SKM-1 (cell line): ENCODE data around the gene FOXN3.

Experiments
- DNase-seq: peaks from one replicate; lab custom pipeline; 2025; ENCODE audit not compliant: unreplicated experiment; lab: John Stamatoyannopoulos, UW

The FOXN3 gene

GRCh38 chr14:89283327-89284060 lies 133.5 kb downstream of the FOXN3 start:
- no peak for DNase-seq

GRCh38 chr14:89282191-89282590 lies 134.8 kb downstream of the FOXN3 start:
- no peak for DNase-seq

DNA sequence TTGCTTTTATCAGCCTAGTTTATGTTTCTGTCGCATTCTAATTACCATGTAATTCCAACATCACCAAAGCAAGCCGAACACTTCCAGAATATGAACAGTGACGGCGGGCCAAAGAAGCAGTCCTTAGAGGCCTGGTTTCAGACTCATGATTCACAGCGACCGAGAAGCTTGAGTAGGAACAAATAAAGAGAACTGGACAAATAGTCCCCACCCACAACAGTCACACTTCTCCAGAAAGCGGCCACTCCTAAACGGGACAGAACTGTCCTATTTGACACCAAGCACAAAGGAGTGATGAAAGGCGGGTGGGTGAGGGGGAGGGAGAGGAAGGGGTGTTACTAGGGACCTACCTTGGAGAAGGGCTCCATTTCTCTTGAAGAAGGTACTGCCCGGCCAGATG lies 136.4 kb downstream of the FOXN3 start:
- no peak for DNase-seq

DNA sequence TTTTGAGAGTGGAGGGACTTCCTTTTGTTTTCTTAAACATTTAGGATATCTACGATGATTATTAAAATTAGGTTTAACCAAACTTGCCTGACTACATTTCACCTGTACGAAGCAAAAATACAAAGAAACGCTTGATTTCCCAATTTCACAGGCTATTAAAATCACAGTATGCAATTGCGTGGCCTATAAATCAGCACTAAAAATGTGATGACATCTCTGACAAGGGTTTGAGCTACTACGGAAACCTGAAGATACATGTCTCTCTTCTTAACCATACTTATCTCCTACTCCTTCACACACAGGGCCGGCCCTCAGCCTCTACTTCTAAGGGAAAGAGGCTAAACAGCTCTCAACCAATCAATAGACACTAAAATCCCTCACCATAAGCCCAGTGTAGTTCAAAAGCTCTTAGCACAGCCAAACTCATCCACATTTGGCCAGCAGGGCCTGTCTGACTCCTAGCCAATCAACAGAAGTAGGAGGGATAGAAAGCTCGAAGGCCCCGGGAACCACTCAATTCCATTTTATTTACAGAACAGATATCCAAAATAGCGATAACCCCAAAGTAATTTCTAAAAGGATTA lies 137.3 kb downstream of the FOXN3 start:
- DNase-seq: no peak

- DNase-seq: no peak
These were observed 139.8 kb downstream of the FOXN3 start for GRCh38 chr14:89277203-89277602.

DNA sequence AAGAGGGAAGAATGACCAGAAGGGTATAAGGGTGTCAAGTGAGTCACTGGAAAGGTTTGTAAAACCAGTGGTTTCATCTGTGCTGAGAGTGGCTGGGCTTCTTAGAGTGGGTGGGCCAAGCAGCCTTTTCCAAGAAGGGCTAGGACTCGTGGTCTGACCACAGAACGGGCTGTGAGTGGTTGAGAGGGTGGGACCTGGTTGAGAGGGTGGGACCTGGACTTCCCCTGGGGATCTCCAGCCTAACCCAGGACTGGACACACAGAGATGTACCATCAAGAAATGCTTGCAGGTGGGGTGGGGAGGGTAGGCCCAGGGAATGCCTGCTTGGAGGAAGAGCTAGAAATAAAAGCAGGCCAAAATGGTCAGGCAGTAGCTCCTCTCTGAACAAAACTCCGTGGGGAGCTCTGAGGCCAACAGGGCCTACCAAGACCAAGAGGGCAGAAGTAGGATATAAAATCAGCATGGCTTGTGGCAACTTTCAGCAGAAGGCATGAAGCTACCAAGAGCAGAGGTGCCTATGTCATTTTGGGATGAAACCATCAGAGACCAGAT lies 140.5 kb downstream of the FOXN3 start:
- no peak for DNase-seq

DNA sequence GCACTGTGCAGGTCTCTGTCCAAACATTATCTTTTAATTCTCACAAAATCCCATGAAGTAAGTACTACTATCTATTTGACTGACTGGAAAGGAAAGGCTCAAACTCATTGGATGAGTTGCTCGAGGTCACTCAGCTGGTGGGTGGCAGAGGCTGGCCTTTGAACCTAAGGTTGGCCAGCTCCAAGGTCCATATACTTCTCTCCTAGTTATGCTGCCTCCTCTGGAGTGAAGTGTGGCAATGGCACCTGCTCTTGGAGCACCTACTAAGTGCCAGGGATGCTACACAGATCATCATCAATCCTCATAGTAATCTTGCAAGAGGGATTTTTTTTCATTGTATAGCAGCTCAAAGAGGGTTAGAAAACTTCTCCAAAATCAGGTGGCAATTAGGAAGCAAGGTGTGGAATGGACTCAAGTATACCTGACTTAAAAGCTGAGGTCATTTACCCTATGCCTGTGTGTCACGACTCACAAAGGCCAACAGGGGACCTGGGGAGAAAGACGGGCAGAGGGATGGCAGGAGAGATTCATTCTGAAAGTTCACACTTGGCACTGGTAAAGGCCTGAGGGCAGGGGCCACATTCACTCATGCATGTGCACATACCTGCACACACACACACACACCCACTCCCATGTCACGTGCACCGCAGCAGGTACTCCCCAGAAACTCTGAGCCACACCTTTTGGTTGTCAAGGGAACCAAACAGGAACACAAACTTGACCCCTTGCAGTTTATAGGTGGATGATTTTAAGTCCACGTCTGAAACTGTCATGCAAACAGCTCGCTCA lies 146.4 kb downstream of the FOXN3 start:
- DNase-seq: no peak

DNA sequence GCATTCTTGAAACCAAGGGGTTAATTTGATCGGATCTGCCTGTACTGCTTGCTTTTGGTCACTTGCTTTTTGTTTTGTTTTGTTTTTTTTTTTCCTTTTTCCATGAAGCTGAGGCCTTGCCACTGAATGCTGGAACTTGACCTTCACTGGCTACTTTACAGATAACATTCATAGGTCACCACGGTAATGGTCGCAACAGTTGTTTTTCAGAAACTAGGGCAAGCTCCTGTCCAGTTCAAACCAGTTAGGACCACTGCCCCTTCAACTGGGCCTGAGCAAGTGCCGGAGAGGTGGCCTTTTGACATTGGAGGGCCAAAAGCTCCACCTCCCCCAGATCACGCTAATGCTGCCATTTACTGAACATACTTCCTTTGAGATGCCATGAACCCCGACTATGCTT lies 147.6 kb downstream of the FOXN3 start:
- no peak for DNase-seq

GRCh38 chr14:89268514-89268913 lies 148.5 kb downstream of the FOXN3 start:
- no peak for DNase-seq

GRCh38 chr14:89267656-89268055 lies 149.4 kb downstream of the FOXN3 start:
- no peak for DNase-seq

- DNase-seq: no peak
These were observed 149.9 kb downstream of the FOXN3 start for GRCh38 chr14:89267163-89267562.

DNA sequence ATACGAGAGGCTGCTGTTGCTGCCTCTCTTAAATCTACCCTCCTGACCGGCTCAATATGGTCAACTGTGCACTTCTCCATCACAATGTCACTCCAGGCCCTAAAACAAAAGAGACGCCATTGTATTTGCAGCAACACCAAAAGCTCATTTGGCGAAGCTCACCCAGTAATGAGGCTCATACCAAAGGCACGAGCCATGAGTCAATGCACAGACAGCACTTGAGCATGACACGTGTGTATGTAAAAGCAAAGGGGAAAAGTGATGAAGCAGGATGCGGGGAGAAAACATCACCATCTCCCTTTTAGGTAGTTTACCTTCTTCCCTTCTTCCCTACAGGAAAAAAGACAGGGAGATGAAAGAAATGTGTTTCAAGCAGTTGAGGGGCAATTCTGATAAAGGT lies 150.3 kb downstream of the FOXN3 start:
- no peak for DNase-seq

DNA sequence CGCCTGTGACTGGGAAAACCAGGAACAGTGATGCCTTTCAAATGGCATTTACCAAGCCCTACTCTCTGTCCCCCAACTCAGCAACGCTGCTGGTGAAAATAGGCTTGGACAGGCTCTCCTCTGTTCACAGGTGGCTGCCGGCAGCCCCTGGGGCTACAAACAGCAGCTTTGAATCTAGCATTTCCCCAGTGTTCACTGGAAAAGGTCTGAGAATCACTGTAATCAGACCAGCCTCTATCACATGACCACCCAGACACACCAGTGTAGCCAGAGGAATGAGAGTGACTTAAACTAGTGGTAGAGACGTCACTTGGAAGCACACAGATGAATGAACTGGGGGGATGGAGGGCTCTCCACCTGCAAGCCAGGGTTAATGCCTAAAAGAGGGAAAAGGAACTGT lies 151.8 kb downstream of the FOXN3 start:
- no peak for DNase-seq

DNA sequence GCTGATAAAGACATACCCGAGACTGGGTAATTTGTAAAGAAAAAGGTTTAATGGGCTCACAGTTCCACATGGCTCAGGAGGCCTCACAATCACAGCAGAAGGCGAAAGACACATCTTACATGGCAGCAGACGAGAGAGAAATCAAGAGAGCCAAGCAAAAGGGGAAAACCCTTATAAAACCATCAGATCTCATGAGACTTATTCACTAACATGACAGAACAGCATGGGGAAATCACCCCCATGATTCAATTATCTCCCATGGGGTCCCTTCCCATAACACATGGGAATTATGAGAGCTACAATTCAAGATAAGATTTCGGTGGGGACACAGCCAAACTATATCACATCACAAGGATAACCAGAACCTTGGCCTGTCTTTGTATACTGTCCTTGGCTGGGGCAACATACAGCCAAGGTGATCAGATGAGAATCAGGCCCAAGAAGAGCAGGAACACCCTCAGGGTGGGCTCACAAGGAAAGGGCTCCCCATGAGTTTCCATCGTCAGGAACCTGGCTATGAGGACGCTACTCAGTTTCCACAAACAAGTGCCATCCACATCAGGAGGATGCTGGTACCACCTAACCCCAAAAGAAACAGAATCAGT lies 152.7 kb downstream of the FOXN3 start:
- DNase-seq: no peak

DNA sequence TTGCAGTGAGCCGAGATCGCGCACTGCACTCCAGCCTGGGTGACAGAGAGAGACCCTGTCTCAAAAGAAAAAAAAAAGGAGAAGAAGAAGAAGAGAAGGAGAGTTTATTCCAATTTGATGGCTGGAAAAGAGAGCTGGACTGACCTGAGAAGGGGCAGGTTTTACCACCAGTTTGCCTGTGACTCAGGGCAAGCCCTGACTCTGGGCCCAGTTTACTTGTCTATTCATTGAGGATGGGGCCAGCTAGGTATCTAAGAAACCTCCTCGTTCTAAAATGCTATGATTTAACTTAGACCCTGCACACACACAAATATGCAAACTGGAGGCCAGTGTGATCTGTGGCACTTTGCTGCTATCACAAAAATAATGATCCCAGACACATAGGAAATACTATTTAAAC lies 155.0 kb downstream of the FOXN3 start:
- DNase-seq: no peak

DNA sequence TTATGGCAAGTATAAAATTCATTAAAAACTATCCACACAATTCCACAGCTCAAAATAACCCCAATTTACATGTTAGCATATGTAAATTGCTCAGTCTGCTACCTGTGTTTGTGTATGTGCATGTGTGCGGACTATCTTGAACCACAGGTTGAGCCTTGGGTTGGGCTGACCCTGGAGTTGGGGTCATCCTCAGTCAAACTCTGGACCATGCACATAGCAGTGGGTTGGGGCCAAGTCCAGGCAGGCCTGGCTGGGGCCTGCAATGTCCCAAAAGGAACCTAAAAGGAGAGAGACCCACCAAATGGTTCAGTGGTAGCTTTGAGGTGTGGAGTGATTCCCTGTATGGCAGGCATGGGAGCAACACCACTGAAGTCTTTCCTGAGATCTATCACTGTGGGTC lies 156.1 kb downstream of the FOXN3 start:
- no peak for DNase-seq

DNA sequence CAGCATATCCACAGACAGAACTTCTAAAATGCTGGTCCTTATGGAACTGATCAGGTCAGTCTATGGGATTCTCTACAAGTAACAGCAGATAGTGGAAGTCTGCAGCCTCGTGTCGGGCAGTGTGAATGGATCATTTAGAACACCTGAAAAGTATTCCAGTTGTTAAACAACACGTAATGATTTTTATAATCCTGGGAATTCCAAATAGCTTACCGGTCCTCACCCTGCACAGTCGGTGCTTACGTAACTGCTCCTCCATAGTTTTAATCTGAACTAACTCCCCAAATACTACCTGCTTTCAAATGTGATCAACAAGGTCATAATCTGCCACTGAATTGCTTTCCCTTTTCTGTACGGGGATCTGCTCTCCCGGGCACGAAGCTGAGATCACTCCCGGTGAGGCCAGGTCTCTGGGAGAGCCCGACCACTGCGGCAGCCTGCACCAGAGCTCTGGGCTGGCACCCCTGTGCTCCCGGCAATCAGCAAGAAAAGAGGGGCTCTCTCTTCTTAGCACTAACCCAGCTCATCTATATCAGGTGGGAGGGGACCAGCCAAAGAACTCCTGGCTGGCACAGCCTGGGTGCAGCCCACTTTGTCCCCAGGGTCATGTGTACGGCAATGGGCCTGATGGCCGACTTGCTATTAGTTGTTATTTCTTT lies 157.0 kb downstream of the FOXN3 start:
- DNase-seq: no peak

DNA sequence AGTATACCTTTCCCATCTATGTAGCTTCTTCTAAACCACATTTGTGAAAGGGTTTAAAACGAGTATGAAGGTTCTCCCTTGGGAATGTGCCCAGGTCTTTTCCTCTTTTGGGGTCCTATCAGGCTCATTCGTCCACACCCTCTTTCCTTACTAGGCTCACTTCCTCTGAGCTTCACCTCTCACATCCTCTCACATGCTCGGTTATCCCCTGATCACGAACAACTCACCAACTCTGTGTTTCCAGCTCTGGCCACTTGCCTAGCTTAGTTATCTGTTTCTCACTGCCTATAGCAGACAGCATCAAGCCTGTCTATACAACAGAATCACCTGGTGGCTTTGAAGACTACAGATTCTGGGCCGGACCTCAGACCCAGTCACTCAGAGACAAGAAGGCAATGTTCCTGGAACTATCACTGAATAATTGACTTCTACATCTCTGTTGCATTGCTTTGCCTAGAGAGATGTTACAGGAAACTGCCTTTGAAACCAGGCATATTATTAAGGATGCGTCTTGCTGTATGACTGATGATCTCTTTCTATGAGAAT lies 158.2 kb downstream of the FOXN3 start:
- DNase-seq: no peak

GRCh38 chr14:89256951-89257350 lies 160.1 kb downstream of the FOXN3 start:
- no peak for DNase-seq

- DNase-seq: no peak
These were observed 160.8 kb downstream of the FOXN3 start for GRCh38 chr14:89256283-89256682.

- no peak for DNase-seq
These were observed 161.2 kb downstream of the FOXN3 start for GRCh38 chr14:89255852-89256251.
